G401.6 (cell line): ENCODE results near the gene EPN2.

Experiments used
- FAIRE-seq: peaks from 2 replicates; lab custom pipeline; 2012; peaks lifted over from hg19 to GRCh38; lab: Jason Lieb, UNC

The EPN2 gene

DNA sequence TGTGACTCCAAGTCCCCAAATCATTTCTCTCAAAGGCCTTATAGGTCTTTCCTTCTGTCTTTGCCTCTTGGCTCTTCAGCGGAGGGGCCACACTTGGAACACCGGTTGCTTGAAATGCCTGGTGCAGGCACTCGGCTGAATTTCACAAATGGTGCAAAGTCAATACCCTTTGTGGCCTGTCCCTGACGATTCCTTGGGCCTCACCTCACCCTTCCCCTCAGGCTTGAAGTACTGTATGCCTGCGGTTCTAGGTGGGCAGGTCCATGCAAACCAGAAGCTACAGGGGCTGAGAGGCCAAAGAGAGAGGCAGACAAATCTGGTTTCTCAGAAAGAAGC lies 129.4 kb downstream of the EPN2 start:
- FAIRE-seq: no peak

DNA sequence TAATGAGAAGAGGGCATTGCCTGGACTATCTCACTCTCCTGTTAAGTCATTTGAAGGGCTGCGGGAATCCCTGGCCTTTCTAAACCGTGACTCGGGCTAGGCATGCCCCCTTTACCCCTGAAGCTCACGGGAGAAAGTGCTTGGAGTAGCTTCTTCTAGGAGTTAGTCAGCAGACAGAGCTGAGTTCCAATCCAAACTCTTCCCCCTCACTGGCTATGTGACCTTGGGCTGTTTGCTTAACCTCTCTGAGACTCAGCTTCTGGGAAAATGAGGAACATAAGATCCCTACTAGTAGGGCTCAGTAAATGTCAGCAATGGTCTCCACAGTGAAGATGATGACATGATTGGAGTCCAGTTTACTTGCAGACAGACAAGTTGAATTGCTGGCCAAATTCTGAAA lies 131.1 kb downstream of the EPN2 start:
- FAIRE-seq: no peak

- no peak for FAIRE-seq
These were observed 132.1 kb downstream of the EPN2 start for GRCh38 chr17:19369107-19369778.

DNA sequence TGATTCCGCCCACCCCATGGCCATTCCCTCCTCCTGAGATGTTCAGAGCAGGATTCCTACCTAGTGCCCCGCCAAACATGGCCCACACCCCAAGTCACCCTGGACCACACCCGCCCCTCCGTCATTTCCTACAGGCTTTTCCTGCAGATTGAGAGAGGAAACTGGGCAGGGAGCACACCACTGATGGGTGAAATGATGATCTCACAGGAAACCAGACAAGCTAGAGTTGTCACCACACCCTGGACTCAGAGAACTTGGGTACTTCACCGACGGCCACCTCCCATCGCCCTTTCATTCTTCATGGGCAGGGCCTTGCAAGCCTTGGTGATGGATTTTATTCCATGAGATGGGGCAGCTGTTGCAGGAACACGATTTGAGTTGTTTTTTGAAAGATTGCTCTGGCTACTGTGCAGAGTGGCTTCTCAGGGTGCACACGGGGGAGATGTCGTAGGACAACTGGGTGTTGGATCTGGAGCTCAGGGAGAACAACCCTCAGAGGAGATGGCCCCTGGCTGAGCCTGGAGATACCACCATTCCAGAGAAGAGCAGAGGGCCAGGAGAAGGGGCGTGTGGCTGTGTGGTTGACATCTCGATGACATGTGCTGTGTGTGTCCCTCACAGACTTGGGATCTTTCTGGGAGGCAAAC lies 132.8 kb downstream of the EPN2 start:
- no peak for FAIRE-seq

GRCh38 chr17:19370493-19370960 lies 133.4 kb downstream of the EPN2 start:
- FAIRE-seq: no peak

DNA sequence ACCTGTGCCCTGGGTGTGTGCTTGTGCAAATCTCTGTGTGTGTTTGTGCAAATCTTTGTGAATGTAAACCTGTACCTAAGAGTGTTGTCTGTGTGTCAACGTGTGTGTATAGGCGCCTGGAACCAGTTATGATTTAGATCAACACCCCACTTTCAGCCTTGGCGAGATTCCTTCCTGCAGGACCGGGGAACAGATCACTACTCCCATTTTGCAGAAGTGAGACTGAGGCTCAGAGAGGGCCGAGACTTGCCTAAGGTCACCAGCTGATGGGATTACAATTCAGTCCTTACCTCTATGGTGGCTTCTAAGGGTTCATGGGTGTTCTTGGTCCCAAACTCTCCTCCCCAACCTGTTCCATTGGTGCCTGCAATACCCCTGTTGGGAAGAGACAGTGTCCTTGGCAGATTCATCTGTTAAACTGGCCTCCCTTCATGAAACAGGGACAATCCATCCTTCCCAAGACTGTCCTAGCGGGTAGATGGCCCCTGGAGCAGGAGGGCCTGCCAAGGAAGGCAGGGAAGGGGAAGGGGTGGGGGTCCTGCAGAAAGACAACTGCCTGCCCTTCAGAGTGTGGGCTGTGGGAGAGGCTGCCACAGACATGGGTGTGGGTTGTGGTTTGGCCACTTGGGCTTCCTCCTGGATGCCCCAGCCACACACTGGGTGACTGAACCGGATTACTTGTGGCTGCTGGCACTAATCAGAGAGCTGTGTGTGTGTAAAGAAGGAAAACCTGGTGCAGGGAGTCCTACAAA lies 134.3 kb downstream of the EPN2 start:
- FAIRE-seq: no peak

- FAIRE-seq: no peak
These were observed 134.8 kb downstream of the EPN2 start for GRCh38 chr17:19372011-19372370.

GRCh38 chr17:19372439-19372838 lies 135.3 kb downstream of the EPN2 start:
- FAIRE-seq: no peak

DNA sequence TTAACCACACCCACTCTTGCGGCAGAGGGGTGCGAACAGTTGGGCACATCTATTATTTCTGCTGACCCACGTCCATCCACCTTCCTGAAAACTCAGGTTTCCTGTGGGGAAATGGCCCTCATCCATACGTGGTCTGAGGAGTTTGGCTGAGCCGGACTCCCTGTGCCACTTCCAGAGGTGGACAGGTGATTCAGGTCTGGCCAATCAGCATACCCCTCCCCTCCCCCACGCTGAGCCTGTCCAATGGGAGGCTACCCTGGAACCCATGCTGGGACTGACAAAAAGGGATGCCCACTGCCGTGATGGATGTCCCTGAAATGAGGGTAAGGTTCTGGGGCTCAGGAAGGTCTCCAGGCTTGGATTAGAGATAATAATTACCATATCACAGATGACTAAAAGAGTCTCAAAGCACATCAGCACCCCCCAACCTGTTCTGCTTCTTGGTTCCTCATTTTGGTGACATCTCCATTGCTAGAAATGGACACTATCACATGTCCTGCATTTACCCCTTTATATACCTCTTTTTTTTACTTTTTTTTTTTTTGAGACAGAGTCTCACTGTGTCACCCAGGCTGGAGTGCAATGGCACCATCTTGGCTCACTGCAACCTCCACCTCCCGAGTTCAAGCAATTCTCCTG lies 135.8 kb downstream of the EPN2 start:
- FAIRE-seq: no peak

DNA sequence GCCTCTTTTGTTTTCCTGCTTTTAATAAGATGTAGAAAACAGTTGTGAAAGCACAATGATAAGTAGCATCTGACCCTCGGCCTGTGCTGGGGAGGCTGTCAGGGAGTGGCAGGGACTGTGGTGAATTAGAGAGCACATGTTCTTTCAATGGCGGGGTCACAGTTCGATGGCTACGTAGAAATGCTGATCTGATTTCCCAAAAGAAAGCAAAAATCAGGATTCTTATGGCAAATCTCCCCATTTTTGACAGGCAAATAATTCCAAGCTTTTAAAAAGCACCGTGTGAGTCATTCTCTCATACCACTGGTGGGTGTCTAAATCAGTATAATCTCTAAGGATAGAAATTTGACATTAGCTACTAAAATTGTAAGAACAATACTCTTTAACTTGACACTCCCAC lies 137.0 kb downstream of the EPN2 start:
- no peak for FAIRE-seq

DNA sequence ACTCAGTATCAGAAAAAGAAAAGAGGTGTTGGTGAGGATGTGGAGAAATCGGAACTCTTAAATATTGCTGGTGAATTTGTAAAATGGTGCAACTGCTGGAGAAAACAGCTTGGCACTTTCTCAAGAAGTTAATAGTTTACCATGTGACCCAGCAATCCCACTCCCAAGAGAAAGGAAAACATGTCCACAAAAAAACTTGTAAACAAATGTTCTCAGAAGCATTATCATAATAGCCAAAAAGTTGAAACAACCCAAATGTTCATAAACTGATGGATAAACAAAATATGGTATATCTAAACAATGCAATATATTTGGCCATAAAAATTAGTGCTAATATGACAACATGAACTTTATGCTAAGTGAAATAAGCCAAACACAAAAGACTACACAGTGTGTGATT lies 138.6 kb downstream of the EPN2 start:
- no peak for FAIRE-seq

DNA sequence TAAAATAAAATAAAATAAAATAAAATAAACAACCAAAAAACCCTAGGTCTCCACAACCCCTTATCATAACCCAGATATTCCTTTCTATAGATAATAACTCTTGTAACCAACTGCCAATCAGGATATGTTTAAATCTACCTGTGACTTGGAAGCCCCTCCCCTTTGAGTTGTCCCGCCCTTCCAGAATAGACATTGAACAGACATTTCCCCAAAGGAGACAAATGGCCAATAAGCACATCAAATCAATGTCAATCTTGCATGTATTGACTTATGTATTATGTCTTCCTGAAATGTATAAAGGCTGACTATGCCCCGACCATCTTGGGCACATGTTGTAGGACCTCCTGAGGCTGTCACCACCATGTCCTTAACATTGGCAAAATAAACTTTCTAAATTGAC lies 139.6 kb downstream of the EPN2 start:
- no peak for FAIRE-seq

DNA sequence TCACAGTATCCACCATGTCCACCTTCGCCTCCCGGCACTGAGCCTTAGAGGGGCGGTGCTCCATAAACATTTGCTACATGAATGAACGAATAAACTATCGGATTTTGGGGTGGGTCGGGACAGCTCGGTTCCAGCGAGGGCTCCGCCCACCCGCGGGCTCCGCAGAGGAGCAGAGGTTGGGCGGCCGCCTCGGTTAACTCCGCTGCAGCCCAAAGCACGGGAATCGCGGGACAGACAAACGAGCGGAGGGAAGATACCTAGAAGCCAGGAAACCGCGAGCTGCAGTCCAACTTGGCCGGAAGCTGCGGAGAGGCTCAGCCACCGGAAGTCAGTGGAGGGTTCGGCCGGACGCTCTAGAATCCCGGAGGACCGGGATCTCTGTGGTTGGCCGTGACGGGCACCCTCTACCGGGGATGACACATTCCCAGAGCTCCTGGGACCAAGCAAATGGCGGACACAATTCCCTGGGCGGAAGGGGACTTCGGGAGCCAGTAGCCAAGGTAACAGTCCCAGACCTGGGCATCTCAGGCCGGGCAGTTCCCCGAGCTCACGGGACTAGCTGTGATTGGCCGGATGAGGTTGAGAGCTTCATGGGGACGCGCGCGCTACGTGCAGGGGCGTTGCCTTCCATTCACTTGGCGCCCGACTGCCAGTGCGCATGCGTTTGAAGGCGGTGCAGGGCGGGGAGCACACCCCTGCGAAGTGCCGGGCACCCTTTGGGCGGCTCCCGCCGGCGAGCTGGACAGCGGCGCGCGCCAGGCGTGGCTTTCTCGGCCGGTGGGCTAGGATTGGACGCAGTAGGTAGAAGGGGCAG lies 140.6 kb downstream of the EPN2 start:
- peak; percentile 98 for FAIRE-seq

DNA sequence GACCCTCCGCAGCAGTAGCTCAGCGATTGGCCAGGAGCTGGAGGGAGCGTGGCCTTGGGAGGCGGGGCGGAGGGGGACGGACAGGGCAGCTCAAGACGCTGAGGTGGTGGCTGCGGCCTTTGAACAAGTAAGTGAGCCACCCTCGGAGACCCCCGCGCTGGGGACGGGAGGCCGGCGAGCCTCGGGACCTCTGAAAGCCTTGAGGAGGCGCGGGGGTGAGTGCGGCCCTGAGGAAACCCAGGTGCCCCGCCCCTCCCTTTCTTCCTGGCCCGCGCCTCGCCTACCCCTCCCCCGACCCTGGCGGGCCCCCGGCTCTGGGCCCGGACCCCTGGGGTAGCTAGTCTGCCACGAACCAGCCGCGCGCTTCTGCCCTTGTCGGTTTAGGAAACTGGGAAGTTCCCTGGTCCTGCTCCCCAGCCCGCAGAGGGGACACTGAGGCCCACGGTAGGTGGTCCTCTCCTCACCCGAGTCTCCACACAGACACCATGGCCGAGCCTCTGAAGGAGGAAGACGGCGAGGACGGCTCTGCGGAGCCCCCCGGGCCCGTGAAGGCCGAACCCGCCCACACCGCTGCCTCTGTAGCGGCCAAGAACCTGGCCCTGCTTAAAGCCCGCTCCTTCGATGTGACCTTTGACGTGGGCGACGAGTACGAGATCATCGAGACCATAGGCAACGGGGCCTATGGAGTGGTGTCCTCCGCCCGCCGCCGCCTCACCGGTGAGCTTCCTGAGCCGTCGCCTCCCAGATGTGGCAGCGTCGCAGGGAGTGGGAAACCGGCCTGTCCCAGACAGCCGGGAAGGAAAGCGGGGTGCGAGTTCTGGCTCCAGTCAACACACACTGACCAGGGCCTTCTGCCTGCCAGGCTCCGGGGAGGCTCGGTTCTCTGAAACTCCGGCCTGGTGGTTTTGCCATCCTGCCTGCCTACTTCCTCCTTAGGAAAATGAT lies 141.5 kb downstream of the EPN2 start, which contains the start of gene MAPK7:
TSS of gene MAPK7 (plus strand) at position 83 of the 945 bp plus-strand sequence. CDS start at position 486, 403 bp downstream.
- no peak for FAIRE-seq

DNA sequence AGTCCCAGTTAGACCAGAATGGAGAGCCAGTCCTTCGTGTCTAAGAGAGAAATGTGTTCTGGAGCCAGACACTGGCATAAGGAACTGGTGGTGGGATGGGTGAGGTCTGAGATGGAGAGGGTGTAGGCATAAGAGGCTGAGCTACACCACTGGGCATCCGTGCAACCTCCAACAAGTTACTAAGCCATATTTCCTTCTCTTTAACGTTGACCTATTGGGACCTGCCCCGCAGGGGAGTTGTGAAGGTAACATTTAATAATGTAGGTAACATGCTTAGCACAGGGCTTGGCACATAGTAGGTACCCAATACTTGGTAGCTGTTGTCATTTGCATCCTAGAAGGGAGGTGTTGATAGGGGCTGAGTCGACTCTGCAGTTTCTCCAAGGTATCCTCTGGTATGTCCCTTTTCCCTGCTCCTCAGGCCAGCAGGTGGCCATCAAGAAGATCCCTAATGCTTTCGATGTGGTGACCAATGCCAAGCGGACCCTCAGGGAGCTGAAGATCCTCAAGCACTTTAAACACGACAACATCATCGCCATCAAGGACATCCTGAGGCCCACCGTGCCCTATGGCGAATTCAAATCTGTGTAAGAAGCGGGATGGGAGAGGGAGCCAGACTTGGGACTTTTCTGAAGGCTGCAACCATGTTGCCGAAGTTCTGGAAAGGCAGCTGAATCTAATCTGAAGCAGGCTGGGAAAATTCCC lies 142.3 kb downstream of the EPN2 start:
- FAIRE-seq: no peak

- FAIRE-seq: no peak
These were observed 143.5 kb downstream of the EPN2 start for GRCh38 chr17:19380481-19381301.

- FAIRE-seq: no peak
These were observed 144.2 kb downstream of the EPN2 start for GRCh38 chr17:19381361-19381740.

DNA sequence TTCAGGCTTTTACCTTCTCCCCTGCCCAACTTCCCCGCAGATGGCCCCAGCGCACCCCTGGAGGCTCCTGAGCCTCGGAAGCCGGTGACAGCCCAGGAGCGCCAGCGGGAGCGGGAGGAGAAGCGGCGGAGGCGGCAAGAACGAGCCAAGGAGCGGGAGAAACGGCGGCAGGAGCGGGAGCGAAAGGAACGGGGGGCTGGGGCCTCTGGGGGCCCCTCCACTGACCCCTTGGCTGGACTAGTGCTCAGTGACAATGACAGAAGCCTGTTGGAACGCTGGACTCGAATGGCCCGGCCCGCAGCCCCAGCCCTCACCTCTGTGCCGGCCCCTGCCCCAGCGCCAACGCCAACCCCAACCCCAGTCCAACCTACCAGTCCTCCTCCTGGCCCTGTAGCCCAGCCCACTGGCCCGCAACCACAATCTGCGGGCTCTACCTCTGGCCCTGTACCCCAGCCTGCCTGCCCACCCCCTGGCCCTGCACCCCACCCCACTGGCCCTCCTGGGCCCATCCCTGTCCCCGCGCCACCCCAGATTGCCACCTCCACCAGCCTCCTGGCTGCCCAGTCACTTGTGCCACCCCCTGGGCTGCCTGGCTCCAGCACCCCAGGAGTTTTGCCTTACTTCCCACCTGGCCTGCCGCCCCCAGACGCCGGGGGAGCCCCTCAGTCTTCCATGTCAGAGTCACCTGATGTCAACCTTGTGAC lies 144.7 kb downstream of the EPN2 start:
- FAIRE-seq: no peak
